Neural cell (in vitro differentiated cells): ENCODE measurements around the gene SLC10A1. TPM values are rescaled to one million over a fixed set of nuclear protein-coding genes. Genes with fewer than 3 reads are reported as not detected.

Experiments used
- H2AFZ ChIP-seq: fragments of 200-600, 300-800 bp; sonication (generic), shearing (Covaris generic); 2 replicates; pipeline ENCODE4 v1.6.0; 2014; ENCODE audit warnings: low read depth, mild to moderate bottlenecking, antibody characterized with exemption, low read length, moderate library complexity
- H3F3A ChIP-seq: fragments of 200-600 bp; shearing (Covaris generic); 2 replicates; pipeline ENCODE4 v1.6.1; 2016; ENCODE audit warnings: mild to moderate bottlenecking, moderate library complexity, mixed read lengths, antibody characterized with exemption, low read length; ENCODE audit not compliant: insufficient read depth, poor library complexity, severe bottlenecking
- H3K27ac ChIP-seq: fragments of 200-600, 300-800 bp; sonication (generic), shearing (Covaris generic); 2 replicates; pipeline ENCODE4 v1.5.1; 2014; ENCODE audit warnings: mild to moderate bottlenecking, low read length, moderate library complexity
- H3K27me3 ChIP-seq: fragments of 300-800, 200-600 bp; sonication (generic), shearing (Covaris generic); 2 replicates; pipeline ENCODE4 v1.6.0; 2014; ENCODE audit warnings: mild to moderate bottlenecking, low read depth, low read length, moderate library complexity; ENCODE audit not compliant: insufficient read depth
- H3K36me3 ChIP-seq: fragments of 300-800, 200-600 bp; sonication (generic), shearing (Covaris generic); 2 replicates; pipeline ENCODE4 v1.5.1; 2014; ENCODE audit warnings: mild to moderate bottlenecking, antibody characterized with exemption, low read length, moderate library complexity; ENCODE audit not compliant: insufficient read depth
- H3K4me2 ChIP-seq: fragments of 300-800, 200-600 bp; sonication (generic), shearing (Covaris generic); 2 replicates; pipeline ENCODE4 v1.6.0; 2014; ENCODE audit warnings: mild to moderate bottlenecking, low read length
- H3K4me3 ChIP-seq: fragments of 300-800, 200-600 bp; sonication (generic), shearing (Covaris generic); 2 replicates; pipeline ENCODE4 v1.5.1; 2014; ENCODE audit warnings: mild to moderate bottlenecking, low read length, moderate library complexity
- H3K79me2 ChIP-seq: fragments of 200-600 bp; shearing (Covaris generic); replicated peaks from 2 replicates; pipeline ENCODE4 v1.6.0; 2014; ENCODE audit warnings: mild to moderate bottlenecking, low read length, moderate library complexity; ENCODE audit not compliant: insufficient read depth
- H3K9ac ChIP-seq: fragments of 300-800, 200-600 bp; sonication (generic), shearing (Covaris generic); 2 replicates; pipeline ENCODE4 v1.6.1; 2016; ENCODE audit warnings: mild to moderate bottlenecking, low read length, mixed read lengths
- H3K9me2 ChIP-seq: fragments of 200-600 bp; shearing (Covaris generic); 2 replicates; pipeline ENCODE4 v1.6.1; 2016; ENCODE audit warnings: mild to moderate bottlenecking, low read length, mixed read lengths; ENCODE audit not compliant: insufficient read depth
- H3K9me3 ChIP-seq: fragments of 200-600, 300-800 bp; sonication (generic), shearing (Covaris generic); 2 replicates; pipeline ENCODE4 v1.6.1; 2016; ENCODE audit warnings: mild to moderate bottlenecking, mixed run types, low read length, moderate library complexity, mixed read lengths
- H4K20me1 ChIP-seq: fragments of 200-600 bp; shearing (Covaris generic); 2 replicates; pipeline ENCODE4 v1.6.1; 2016; ENCODE audit warnings: mild to moderate bottlenecking, mixed run types; ENCODE audit not compliant: insufficient read depth
- EP300 ChIP-seq: fragments of 450-650 bp; conservative IDR thresholded peaks from 2 replicates; pipeline ENCODE4 v1.6.1; 2014; ENCODE audit warnings: antibody characterized with exemption, mild to moderate bottlenecking, moderate library complexity; ENCODE audit not compliant: poor library complexity, severe bottlenecking
- EZH2 ChIP-seq: fragments of 200-600, 300-800 bp; shearing (Covaris generic), sonication (generic); IDR thresholded peaks from 2 replicates; pipeline ENCODE4 v1.6.1; 2014; ENCODE audit warnings: antibody characterized with exemption, low read length, borderline replicate concordance, mild to moderate bottlenecking; ENCODE audit not compliant: insufficient read depth, poor library complexity, severe bottlenecking
- MXI1 ChIP-seq: fragments of 450-650 bp; conservative IDR thresholded peaks from 2 replicates; pipeline ENCODE4 v1.6.1; 2014; ENCODE audit warnings: antibody characterized with exemption, mild to moderate bottlenecking; ENCODE audit not compliant: poor library complexity, severe bottlenecking
- POLR2AphosphoS5 ChIP-seq: IDR thresholded peaks from 2 replicates; pipeline ENCODE4 v1.6.1; 2012
- RAD21 ChIP-seq: fragments of 450-650 bp; conservative IDR thresholded peaks from 2 replicates; pipeline ENCODE4 v1.6.1; 2014; ENCODE audit warnings: antibody characterized with exemption, mild to moderate bottlenecking, moderate library complexity
- SMC3 ChIP-seq: fragments of 450-650 bp; conservative IDR thresholded peaks from 2 replicates; pipeline ENCODE4 v1.6.1; 2014; ENCODE audit warnings: antibody characterized with exemption, mild to moderate bottlenecking, moderate library complexity; ENCODE audit not compliant: poor library complexity
- TAF1 ChIP-seq: IDR thresholded peaks from 2 replicates; pipeline ENCODE4 v1.6.1; 2012; ENCODE audit warnings: low read depth
- polyA plus RNA-seq: library from polyadenylated mRNA; depleted of rRNA; stranded (reverse); fragments of >200 nt; gene quantifications from 2 replicates; pipeline ENCODE4 v1.2.3, GENCODE V29; 2014
- TF ChIP-seq, protein P1 (sequence below): IDR thresholded peaks from 2 replicates; pipeline ENCODE4 v1.6.1; 2012; ENCODE audit warnings: borderline replicate concordance
- TF ChIP-seq, protein P2 (sequence below): fragments of 450-650 bp; IDR thresholded peaks from 2 replicates; pipeline ENCODE4 v1.5.1; 2014; ENCODE audit warnings: antibody characterized with exemption, mild to moderate bottlenecking, moderate library complexity; ENCODE audit not compliant: poor library complexity, severe bottlenecking

Gene SLC10A1
- polyA plus RNA-seq, 1 donor from 2014 or later: not detected

DNA sequence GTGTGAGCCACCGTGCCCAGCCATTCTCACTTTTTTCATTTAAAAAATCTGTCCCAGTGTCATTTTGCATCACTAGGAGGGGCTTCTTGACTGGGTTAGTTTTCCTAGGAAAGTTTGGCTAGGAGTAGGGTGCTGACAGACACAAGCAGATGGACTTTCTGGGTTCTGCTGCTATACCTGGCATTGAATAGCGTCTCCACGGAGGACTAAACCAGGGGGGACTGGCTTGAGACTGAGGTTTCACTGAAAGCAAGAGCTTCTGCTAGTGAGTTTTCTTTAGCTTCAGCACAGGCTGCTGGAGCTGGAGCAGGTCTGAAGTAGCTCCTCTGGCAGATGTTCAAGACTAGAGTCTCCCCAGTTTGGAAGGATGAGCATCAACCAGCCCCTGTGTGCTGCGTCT is 1.4 kb downstream of the SLC10A1 start:
- Histone ChIP-seq H3K36me3 (no peaks in the 10 kb centered on the region), H3K79me2 (no peaks in the 10 kb centered on the region), H4K20me1 (no peaks in the 10 kb centered on the region), H3F3A (no peaks in the 10 kb centered on the region), H3K4me2 (no peak overlapping the region), H3K27me3 (no peaks in the 10 kb centered on the region), H3K9me3 (no peaks in the 10 kb centered on the region), H3K9me2 (no peaks in the 10 kb centered on the region), H3K4me3 (no peak overlapping the region), H2AFZ (no peak overlapping the region), H3K9ac (no peak overlapping the region), H3K27ac (no peak overlapping the region)
- TF ChIP-seq SMC3: no peak
- no peak for TF ChIP-seq MXI1
- TF ChIP-seq TAF1: no peak
- no peak for TF ChIP-seq EP300
- TF ChIP-seq EZH2: no peak
- no peak for TF ChIP-seq RAD21
- TF ChIP-seq, protein P1, sequence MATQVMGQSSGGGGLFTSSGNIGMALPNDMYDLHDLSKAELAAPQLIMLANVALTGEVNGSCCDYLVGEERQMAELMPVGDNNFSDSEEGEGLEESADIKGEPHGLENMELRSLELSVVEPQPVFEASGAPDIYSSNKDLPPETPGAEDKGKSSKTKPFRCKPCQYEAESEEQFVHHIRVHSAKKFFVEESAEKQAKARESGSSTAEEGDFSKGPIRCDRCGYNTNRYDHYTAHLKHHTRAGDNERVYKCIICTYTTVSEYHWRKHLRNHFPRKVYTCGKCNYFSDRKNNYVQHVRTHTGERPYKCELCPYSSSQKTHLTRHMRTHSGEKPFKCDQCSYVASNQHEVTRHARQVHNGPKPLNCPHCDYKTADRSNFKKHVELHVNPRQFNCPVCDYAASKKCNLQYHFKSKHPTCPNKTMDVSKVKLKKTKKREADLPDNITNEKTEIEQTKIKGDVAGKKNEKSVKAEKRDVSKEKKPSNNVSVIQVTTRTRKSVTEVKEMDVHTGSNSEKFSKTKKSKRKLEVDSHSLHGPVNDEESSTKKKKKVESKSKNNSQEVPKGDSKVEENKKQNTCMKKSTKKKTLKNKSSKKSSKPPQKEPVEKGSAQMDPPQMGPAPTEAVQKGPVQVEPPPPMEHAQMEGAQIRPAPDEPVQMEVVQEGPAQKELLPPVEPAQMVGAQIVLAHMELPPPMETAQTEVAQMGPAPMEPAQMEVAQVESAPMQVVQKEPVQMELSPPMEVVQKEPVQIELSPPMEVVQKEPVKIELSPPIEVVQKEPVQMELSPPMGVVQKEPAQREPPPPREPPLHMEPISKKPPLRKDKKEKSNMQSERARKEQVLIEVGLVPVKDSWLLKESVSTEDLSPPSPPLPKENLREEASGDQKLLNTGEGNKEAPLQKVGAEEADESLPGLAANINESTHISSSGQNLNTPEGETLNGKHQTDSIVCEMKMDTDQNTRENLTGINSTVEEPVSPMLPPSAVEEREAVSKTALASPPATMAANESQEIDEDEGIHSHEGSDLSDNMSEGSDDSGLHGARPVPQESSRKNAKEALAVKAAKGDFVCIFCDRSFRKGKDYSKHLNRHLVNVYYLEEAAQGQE: no peak
- TF ChIP-seq, protein P2, sequence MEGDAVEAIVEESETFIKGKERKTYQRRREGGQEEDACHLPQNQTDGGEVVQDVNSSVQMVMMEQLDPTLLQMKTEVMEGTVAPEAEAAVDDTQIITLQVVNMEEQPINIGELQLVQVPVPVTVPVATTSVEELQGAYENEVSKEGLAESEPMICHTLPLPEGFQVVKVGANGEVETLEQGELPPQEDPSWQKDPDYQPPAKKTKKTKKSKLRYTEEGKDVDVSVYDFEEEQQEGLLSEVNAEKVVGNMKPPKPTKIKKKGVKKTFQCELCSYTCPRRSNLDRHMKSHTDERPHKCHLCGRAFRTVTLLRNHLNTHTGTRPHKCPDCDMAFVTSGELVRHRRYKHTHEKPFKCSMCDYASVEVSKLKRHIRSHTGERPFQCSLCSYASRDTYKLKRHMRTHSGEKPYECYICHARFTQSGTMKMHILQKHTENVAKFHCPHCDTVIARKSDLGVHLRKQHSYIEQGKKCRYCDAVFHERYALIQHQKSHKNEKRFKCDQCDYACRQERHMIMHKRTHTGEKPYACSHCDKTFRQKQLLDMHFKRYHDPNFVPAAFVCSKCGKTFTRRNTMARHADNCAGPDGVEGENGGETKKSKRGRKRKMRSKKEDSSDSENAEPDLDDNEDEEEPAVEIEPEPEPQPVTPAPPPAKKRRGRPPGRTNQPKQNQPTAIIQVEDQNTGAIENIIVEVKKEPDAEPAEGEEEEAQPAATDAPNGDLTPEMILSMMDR: no peak
- no peak for TF ChIP-seq POLR2AphosphoS5

DNA sequence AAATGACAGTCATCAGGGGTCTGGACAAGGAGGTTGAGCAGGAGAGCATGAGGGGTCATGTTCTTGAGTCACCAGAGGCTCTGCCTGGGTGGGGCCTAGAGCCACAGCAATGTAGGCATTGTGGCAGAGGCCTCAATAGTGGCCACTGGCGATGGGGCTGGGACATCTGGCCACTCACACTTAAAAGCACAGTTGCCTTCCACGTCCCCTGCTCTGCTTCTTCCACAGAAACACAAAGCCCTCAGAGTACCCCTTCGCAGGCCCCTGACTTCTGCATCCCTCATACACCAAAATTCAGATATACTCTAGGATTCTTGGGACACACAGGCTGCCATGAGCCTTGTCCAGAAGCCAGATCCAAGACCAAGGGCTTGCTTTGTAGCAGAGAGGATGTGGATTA is 2.2 kb downstream of the SLC10A1 start:
- TF ChIP-seq POLR2AphosphoS5 (no peak), TAF1 (no peak), MXI1 (no peak), EZH2 (no peak), RAD21 (no peak), EP300 (no peak), SMC3 (no peak)
- TF ChIP-seq, protein P2: no peak
- TF ChIP-seq, protein P1: no peak
- H3K36me3 ChIP-seq: no peaks in the 10 kb centered on the region

More for the DNA sequence above, 2.2 kb downstream of the SLC10A1 start:
- Histone ChIP-seq H3K9ac (no peak overlapping the region), H3K27me3 (no peaks in the 10 kb centered on the region), H4K20me1 (no peaks in the 10 kb centered on the region), H3K79me2 (no peaks in the 10 kb centered on the region), H3F3A (no peaks in the 10 kb centered on the region), H3K9me3 (no peaks in the 10 kb centered on the region), H3K4me2 (no peak overlapping the region), H3K27ac (no peak overlapping the region), H3K4me3 (no peak overlapping the region), H3K9me2 (no peaks in the 10 kb centered on the region), H2AFZ (no peak overlapping the region)
